Natural killer cell (primary cell): ENCODE results near the gene MBNL3. TPM values are rescaled to one million over a fixed set of nuclear protein-coding genes. Genes with fewer than 3 reads are reported as not detected.

ENCODE experiments used
- ATAC-seq, 3 donors: fragments of 150-1000 bp in 2 of 3; fragments of 200-7000 bp in 1 of 3; cut with Tn5 transposase; 1 replicate in 1 of 3; 2 replicates in 2 of 3; pipeline ENCODE4 v1.10.0; 2021; ENCODE audit warnings: mild to moderate bottlenecking in 2 of 3, moderate library complexity in 2 of 3
- DNase-seq, 2 donors: peaks; one replicate each; pipeline versions ENCODE4 v3.0.0 to v3.0.0-alpha.2; 2013 to 2021; ENCODE audit warnings: mixed read lengths in 1 of 2
- H3K27ac ChIP-seq: one replicate; pipeline ENCODE4 v1.5.1; 2013; ENCODE audit warnings: mild to moderate bottlenecking, low read length
- H3K27me3 ChIP-seq: one replicate; pipeline ENCODE4 v1.6.1; 2013; ENCODE audit warnings: low read length; ENCODE audit not compliant: control insufficient read depth, insufficient read depth
- H3K36me3 ChIP-seq: one replicate; pipeline ENCODE4 v1.6.1; 2013; ENCODE audit warnings: low read length; ENCODE audit not compliant: control insufficient read depth, insufficient read depth
- H3K4me1 ChIP-seq: one replicate; pipeline ENCODE4 v1.6.1; 2013; ENCODE audit warnings: low read length; ENCODE audit not compliant: control insufficient read depth, insufficient read depth
- H3K4me3 ChIP-seq: one replicate; pipeline ENCODE4 v1.5.1; 2013; ENCODE audit warnings: low read length
- H3K9me3 ChIP-seq: one replicate; pipeline ENCODE4 v1.6.1; 2013; ENCODE audit warnings: low read length; ENCODE audit not compliant: control insufficient read depth, insufficient read depth
- H3K27ac Mint-ChIP-seq, 2 donors: one replicate each; pipeline ENCODE4 v1.8.0; 2022; ENCODE audit warnings: mild to moderate bottlenecking in 2 of 2, mixed read lengths in 2 of 2, moderate library complexity in 1 of 2
- H3K27me3 Mint-ChIP-seq, 2 donors: one replicate each; pipeline ENCODE4 v1.8.0; 2022; ENCODE audit warnings: low read depth in 2 of 2, mixed read lengths in 2 of 2
- H3K36me3 Mint-ChIP-seq: one replicate; pipeline ENCODE4 v1.8.0; 2022; ENCODE audit warnings: mixed read lengths
- H3K4me1 Mint-ChIP-seq, 2 donors: one replicate each; pipeline ENCODE4 v1.8.0; 2022; ENCODE audit warnings: mixed read lengths in 2 of 2
- H3K4me3 Mint-ChIP-seq: one replicate; pipeline ENCODE4 v1.8.0; 2022; ENCODE audit warnings: mild to moderate bottlenecking, moderate library complexity, mixed read lengths
- H3K9me3 Mint-ChIP-seq, 2 donors: one replicate each; pipeline ENCODE4 v1.8.0; 2022; ENCODE audit warnings: mixed read lengths in 2 of 2
- WGBS: methylation state at CpG from one replicate; pipeline ENCODE4 v1.1.7; 2013; ENCODE audit warnings: missing lambda C conversion rate; ENCODE audit not compliant: insufficient coverage; 5-methylcytosine and 5-hydroxymethylcytosine counted together
- intact Hi-C: fragments of 100-400 bp; cut with micrococcal nuclease; formaldehyde crosslinking; loops from one replicate; pipeline ENCODE4 v1.14.2; 2022
- total RNA-seq, 4 donors: library from RNA; stranded (reverse); fragments of 120-200 nt in 1 of 4; gene quantifications; one replicate each; pipeline versions ENCODE4 v1.2.3 to v1.2.4, GENCODE V29; 2013 to 2022
- TF ChIP-seq, protein P1 (sequence below): fragments of 200-600 bp; IDR thresholded peaks from one replicate; pipeline ENCODE4 v1.8.0; 2022; ENCODE audit warnings: antibody characterized with exemption

Gene MBNL3
- total RNA-seq, 3 donors from 2014 or later (not counting 1 experiment from before 2014, with no cell fraction given): 55.3 to 64.3 (median 59.3) TPM

DNA sequence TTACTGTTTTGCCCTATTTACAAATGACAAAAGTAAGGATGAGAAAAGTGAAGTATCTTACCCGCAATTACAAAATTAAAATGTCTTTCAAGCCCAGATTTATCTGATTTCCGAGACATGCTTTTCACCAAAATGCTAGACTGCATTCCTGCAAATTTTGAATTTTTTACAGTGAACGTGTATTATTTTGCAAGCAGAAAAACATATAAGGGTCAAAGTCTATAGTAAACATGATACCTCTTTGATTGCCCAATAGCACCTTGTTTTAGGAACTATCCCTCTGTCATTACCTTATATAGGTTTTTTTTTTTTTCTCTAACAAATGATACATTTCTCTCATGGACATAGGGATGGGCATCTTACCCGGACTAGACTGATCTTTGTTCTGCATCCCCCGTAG is 135.4 kb downstream of the MBNL3 start:
- Histone ChIP-seq H3K36me3 (no peaks in the 10 kb centered on the region), H3K27ac (no peak overlapping the region), H3K4me3 (no peak overlapping the region), H3K4me1 (no peaks in the 10 kb centered on the region), H3K27me3 (no peaks in the 10 kb centered on the region), H3K9me3 (no peaks in the 10 kb centered on the region)
- 100% methylated on average over 1 of the region's 5 CpGs for WGBS
- TF ChIP-seq, protein P1, sequence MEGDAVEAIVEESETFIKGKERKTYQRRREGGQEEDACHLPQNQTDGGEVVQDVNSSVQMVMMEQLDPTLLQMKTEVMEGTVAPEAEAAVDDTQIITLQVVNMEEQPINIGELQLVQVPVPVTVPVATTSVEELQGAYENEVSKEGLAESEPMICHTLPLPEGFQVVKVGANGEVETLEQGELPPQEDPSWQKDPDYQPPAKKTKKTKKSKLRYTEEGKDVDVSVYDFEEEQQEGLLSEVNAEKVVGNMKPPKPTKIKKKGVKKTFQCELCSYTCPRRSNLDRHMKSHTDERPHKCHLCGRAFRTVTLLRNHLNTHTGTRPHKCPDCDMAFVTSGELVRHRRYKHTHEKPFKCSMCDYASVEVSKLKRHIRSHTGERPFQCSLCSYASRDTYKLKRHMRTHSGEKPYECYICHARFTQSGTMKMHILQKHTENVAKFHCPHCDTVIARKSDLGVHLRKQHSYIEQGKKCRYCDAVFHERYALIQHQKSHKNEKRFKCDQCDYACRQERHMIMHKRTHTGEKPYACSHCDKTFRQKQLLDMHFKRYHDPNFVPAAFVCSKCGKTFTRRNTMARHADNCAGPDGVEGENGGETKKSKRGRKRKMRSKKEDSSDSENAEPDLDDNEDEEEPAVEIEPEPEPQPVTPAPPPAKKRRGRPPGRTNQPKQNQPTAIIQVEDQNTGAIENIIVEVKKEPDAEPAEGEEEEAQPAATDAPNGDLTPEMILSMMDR: no peak
- Mint-ChIP-seq H3K4me3 (no peak overlapping the region), H3K9me3 (no peaks in the 10 kb centered on the region), H3K27ac (no peak overlapping the region), H3K36me3 (no peaks in the 10 kb centered on the region), H3K4me1 (no peaks in the 10 kb centered on the region), H3K27me3 (peaks cover 0 to 15% of the 10 kb centered on the region in 2 donors)
- DNase-seq (no peak), ATAC-seq (no peak)
- intact Hi-C loops: no loop called here

DNA sequence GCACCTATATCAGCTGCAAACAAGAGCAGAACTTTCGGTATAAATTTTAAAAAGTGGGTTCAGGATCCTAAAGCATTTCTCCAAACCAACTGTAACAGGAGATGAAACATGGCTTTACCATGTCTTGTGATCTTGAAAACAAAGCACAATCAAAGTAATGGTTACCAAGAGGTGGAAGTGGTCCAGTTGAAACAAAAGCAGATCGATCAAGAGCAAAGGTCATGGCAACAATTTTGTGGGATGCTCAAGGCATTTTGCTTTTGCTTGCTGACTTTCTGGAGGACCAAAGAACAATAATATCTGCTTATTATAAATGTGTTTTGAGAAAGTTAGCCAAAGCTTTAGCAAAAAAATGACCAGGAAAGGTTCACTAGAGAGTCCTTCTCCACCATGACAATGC is 152.7 kb downstream of the MBNL3 start:
- H3K4me1 ChIP-seq: no peaks in the 10 kb centered on the region
- no peak overlapping the region for H3K4me3 ChIP-seq
- intact Hi-C loops: no loop called here
- DNase-seq (no peak), ATAC-seq (no peak)
- no peaks in the 10 kb centered on the region for H3K36me3 ChIP-seq
- H3K9me3 ChIP-seq: no peaks in the 10 kb centered on the region
- Mint-ChIP-seq H3K36me3 (no peaks in the 10 kb centered on the region), H3K27me3 (peaks cover 0 to 35% of the 10 kb centered on the region in 2 donors), H3K27ac (no peak overlapping the region), H3K4me3 (no peak overlapping the region), H3K9me3 (no peaks in the 10 kb centered on the region), H3K4me1 (no peaks in the 10 kb centered on the region)
- H3K27me3 ChIP-seq: no peaks in the 10 kb centered on the region
- no peak overlapping the region for H3K27ac ChIP-seq
- TF ChIP-seq, protein P1: no peak
- WGBS: 100% methylated on average over 1 of the region's 2 CpGs

DNA sequence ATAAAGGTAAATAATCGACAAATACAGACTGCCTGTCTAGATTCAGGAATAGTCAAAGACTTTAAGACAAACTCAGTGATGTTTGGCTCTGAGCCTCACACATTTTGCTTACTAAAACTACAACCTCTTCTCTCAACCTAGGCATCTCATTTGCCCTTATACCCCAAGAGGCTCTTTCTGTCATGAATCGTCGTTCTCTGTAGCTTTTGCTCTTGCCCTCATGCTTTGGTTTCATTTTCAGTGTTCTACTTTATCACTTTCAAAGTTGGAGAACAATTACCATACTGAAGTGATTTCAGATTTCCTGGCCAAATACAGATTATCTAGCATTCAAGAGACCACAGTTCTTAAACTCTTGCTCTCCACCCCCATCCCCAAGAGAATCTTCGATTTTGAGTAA is 155.5 kb downstream of the MBNL3 start:
- no peaks in the 10 kb centered on the region for H3K4me1 Mint-ChIP-seq
- H3K4me3 Mint-ChIP-seq: no peak overlapping the region
- Histone ChIP-seq H3K4me1 (no peaks in the 10 kb centered on the region), H3K27ac (no peak overlapping the region), H3K27me3 (no peaks in the 10 kb centered on the region), H3K4me3 (no peak overlapping the region), H3K9me3 (no peaks in the 10 kb centered on the region), H3K36me3 (no peaks in the 10 kb centered on the region)
- intact Hi-C loops: no loop called here
- no peaks in the 10 kb centered on the region for H3K9me3 Mint-ChIP-seq
- no peak overlapping the region for H3K27ac Mint-ChIP-seq
- H3K36me3 Mint-ChIP-seq: no peaks in the 10 kb centered on the region
- H3K27me3 Mint-ChIP-seq: peaks cover 0 to 17% of the 10 kb centered on the region in 2 donors
- 80% methylated on average over 3 of the region's 4 CpGs for WGBS
- no peak for ATAC-seq
- TF ChIP-seq, protein P1: no peak
- DNase-seq: no peak

DNA sequence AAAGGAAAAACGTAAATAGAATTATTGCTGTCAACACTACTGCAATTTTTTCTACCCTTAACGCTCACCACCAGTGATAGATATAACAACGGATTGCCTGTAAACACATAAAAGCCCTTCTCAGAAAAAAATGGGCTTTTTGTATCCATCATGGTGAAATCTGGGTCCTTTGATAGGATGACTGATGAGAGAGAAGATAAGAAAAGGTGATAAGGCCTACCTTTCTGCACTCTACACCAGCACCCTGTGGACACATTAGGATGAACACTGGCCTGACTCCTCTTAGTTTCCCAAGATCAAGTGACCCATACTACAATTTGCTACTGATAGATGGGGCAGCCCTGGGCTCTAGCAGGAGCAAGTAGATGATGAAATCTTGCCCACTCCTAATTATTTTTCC is 157.3 kb downstream of the MBNL3 start:
- H3K27me3 Mint-ChIP-seq: peaks cover 0 to 17% of the 10 kb centered on the region in 2 donors
- H3K27ac Mint-ChIP-seq: no peak overlapping the region
- TF ChIP-seq, protein P1: no peak
- H3K4me3 ChIP-seq: no peak overlapping the region
- WGBS: 100% methylated on average over 1 of the region's 3 CpGs
- no peak overlapping the region for H3K4me3 Mint-ChIP-seq
- H3K9me3 Mint-ChIP-seq: no peaks in the 10 kb centered on the region
- H3K4me1 ChIP-seq: no peaks in the 10 kb centered on the region
- no peaks in the 10 kb centered on the region for H3K36me3 Mint-ChIP-seq
- no peak for DNase-seq
- H3K9me3 ChIP-seq: no peaks in the 10 kb centered on the region
- no peak for ATAC-seq
- no peaks in the 10 kb centered on the region for H3K4me1 Mint-ChIP-seq
- H3K27me3 ChIP-seq: no peaks in the 10 kb centered on the region
- H3K27ac ChIP-seq: no peak overlapping the region
- H3K36me3 ChIP-seq: no peaks in the 10 kb centered on the region
- intact Hi-C loops: no loop called here
